Kidney epithelial cell (primary cell): ENCODE measurements around the gene DDX46. TPM values are rescaled to one million over a fixed set of nuclear protein-coding genes. Genes with fewer than 3 reads are reported as not detected.

Source experiments
- DNase-seq: peaks from one replicate; pipeline ENCODE4 v3.0.0-alpha.2; 2010; ENCODE audit warnings: low read depth
- H3K27me3 ChIP-seq: 2 replicates; pipeline ENCODE4 v1.6.0; 2011; ENCODE audit warnings: low read length; ENCODE audit not compliant: control insufficient read depth, insufficient read depth
- H3K36me3 ChIP-seq: 2 replicates; pipeline ENCODE4 v1.5.1; 2011; ENCODE audit warnings: low read length; ENCODE audit not compliant: control insufficient read depth, insufficient read depth
- H3K4me3 ChIP-seq: 2 replicates; pipeline ENCODE4 v1.5.1; 2011; ENCODE audit warnings: low read depth, mild to moderate bottlenecking, control low read depth, low read length
- total RNA-seq: library from RNA; depleted of rRNA; stranded (reverse); fragments of >200 nt; gene quantifications from 2 replicates; pipeline ENCODE4 v1.2.3, GENCODE V29; 2015
- TF ChIP-seq, protein P1 (sequence below): IDR thresholded peaks from 2 replicates; pipeline ENCODE4 v1.5.1; 2011; ENCODE audit warnings: mild to moderate bottlenecking, moderate library complexity, low read length, control low read depth, inconsistent platforms; ENCODE audit not compliant: insufficient read depth, poor library complexity, severe bottlenecking

Gene DDX46
- total RNA-seq, 1 donor from 2014 or later = 16.2 TPM

DNA sequence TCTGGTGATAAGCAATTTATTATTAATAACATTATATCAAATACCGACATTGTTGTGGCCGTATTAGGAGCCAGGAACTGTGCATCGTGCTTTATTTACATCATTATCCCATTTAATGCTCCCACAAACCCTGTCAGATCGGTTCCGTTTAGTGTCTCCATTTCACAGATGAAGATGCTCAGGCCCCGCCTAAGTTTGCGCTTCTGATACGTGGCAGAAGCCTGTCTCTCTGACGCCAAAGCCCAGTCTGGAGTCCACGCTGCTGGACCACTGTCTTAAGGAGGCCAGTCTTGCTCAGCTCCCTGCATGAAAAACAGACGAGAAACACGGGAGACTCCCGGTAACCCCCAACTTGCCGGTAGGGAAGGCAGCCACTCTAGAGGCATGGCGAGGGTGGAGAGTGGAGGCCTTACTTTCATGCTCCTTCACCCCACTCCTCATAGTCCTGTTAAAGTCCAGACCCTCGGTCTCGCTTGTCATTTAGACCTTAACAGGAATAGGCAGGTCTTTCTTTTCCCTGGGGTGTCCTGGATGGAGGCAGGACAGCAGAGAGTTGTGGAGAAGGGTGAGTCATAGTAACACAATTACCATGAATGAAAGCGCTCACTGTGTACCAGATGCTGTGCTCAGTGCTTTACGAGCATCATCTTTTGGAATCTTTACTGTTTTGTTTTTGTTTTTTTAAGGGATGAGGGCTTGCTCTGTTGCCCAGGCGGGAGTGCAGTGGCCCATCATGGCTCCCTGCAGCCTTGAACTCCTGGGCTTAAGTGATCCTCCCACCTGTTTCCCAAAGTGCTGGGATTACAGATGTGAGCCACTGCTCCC is 116.5 kb downstream of the DDX46 start:
- DNase-seq = peak; percentile 42

DNA sequence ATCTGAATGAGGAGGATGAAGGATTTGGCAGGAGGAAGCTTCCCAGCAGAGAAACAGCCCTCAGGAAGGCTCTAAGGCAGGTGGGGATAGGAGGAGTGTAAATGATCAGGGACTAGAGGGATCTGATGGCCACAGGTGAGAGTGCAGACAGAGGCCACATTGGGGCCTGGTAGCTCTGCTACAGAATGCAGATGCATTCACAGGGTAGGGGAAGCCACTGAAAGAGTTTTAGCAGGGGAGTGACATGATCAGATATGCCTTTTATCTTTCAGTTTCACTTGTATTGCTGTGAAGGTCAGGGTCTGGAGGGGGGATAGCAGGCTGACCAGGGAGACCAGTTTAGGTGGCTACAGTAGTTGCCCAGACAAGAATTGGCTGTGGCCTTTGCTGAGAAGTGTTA is 118.6 kb downstream of the DDX46 start:
- Histone ChIP-seq H3K4me3 (no peak overlapping the region), H3K36me3 (no peaks in the 10 kb centered on the region), H3K27me3 (no peaks in the 10 kb centered on the region)
- no peak for DNase-seq
- TF ChIP-seq, protein P1, sequence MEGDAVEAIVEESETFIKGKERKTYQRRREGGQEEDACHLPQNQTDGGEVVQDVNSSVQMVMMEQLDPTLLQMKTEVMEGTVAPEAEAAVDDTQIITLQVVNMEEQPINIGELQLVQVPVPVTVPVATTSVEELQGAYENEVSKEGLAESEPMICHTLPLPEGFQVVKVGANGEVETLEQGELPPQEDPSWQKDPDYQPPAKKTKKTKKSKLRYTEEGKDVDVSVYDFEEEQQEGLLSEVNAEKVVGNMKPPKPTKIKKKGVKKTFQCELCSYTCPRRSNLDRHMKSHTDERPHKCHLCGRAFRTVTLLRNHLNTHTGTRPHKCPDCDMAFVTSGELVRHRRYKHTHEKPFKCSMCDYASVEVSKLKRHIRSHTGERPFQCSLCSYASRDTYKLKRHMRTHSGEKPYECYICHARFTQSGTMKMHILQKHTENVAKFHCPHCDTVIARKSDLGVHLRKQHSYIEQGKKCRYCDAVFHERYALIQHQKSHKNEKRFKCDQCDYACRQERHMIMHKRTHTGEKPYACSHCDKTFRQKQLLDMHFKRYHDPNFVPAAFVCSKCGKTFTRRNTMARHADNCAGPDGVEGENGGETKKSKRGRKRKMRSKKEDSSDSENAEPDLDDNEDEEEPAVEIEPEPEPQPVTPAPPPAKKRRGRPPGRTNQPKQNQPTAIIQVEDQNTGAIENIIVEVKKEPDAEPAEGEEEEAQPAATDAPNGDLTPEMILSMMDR = no peak

More for the DNA sequence above, 116.5 kb downstream of the DDX46 start:
- no peaks in the 10 kb centered on the region for H3K36me3 ChIP-seq
- H3K4me3 ChIP-seq = peak overlapping the region; percentile 90
- TF ChIP-seq, protein P1 = no peak
- no peaks in the 10 kb centered on the region for H3K27me3 ChIP-seq

DNA sequence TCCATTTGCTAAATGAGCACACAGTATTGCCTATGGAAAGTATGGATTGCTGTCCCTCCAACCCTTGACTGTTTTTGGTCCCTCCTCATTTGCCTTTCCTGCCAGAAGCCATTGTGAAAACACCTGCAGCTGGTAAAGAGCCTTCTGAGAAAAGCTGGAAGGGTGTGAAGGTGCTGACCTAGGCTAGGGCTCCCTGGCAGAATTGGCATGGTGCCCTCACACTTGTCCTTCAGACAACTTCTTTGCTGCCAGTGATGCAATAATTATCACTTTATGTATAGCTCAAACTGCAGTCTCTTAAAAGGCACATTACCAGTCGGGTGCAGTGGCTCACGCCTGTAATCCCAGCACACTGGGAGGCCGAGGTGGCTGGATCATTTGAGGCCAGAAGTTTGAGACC is 119.8 kb downstream of the DDX46 start:
- Histone ChIP-seq H3K4me3 (no peak overlapping the region), H3K36me3 (no peaks in the 10 kb centered on the region), H3K27me3 (no peaks in the 10 kb centered on the region)
- no peak for DNase-seq
- TF ChIP-seq, protein P1 = no peak

DNA sequence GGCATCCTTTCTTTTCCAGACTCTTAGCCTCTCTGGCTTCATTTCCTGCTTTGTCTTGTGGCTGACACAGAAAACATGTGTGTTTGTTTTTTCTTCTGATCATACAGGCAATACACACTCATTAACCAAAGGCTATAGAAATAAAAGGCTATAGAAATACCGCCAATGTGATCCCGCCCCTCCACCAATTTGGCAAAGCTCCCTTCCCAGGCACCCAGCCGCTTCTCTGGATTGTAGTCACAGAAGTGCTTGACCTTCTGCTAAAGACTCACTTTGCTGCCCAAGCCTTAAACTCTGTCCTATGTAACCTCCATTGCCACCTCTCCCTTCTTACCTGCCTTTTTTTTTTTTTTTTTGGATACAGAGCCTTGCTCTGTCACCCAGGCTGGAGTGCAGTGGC is 120.9 kb downstream of the DDX46 start:
- no peak for DNase-seq
- H3K27me3 ChIP-seq = no peaks in the 10 kb centered on the region
- H3K4me3 ChIP-seq = no peak overlapping the region
- no peaks in the 10 kb centered on the region for H3K36me3 ChIP-seq
- TF ChIP-seq, protein P1 = no peak

Other genes with a start within 250 kb of the DDX46 start
- gene JADE2, start 233.1 kb upstream of the DDX46 start, total RNA-seq = 13.5 and 20.8 TPM in 2 replicates
- 28.1 and 40.3 TPM in 2 replicates for gene SAR1B, start 126.0 kb upstream of the DDX46 start, total RNA-seq
- gene SEC24A, start 110.0 kb upstream of the DDX46 start, total RNA-seq = 16.0 and 17.0 TPM in 2 replicates
- 23.1 and 24.5 TPM in 2 replicates for gene CAMLG, start 20.2 kb upstream of the DDX46 start, total RNA-seq
- gene C5orf24, start 87.2 kb downstream of the DDX46 start, total RNA-seq = 64.1 and 65.1 TPM in 2 replicates
- gene TXNDC15, start 115.6 kb downstream of the DDX46 start, total RNA-seq = 20.8 and 34.5 TPM in 2 replicates
- gene PCBD2, start 146.4 kb downstream of the DDX46 start, total RNA-seq = 6.6 and 12.0 TPM in 2 replicates
- gene CATSPER3, start 209.1 kb downstream of the DDX46 start, total RNA-seq = 0.13 TPM in 1 of 2 replicates, not detected in the other